Activated naive CD8-positive, alpha-beta T cell treated with anti-CD3 and anti-CD28 coated beads for 36 hours (primary cell): ENCODE measurements around the gene PIH1D1. TPM values are rescaled to one million over a fixed set of nuclear protein-coding genes. Genes with fewer than 3 reads are reported as not detected.

Source experiments
- DNase-seq: peaks from one replicate; pipeline ENCODE4 v3.0.0; 2021
- H3K27ac Mint-ChIP-seq: one replicate; pipeline ENCODE4 v1.8.0; 2022; ENCODE audit warnings: mild to moderate bottlenecking, moderate library complexity, mixed read lengths
- H3K27me3 Mint-ChIP-seq: one replicate; pipeline ENCODE4 v1.8.0; 2022; ENCODE audit warnings: mild to moderate bottlenecking, mixed read lengths
- H3K36me3 Mint-ChIP-seq: one replicate; pipeline ENCODE4 v1.8.0; 2021; ENCODE audit warnings: mild to moderate bottlenecking, mixed read lengths
- H3K4me1 Mint-ChIP-seq: one replicate; pipeline ENCODE4 v1.8.0; 2021; ENCODE audit warnings: mixed read lengths
- H3K4me3 Mint-ChIP-seq: one replicate; pipeline ENCODE4 v1.8.0; 2022; ENCODE audit warnings: mild to moderate bottlenecking, moderate library complexity, mixed read lengths
- H3K9me3 Mint-ChIP-seq: one replicate; pipeline ENCODE4 v1.8.0; 2022; ENCODE audit warnings: mixed read lengths
- total RNA-seq, 2 experiments: library from RNA; stranded (reverse); gene quantifications; one replicate each; pipeline ENCODE4 v1.2.3, GENCODE V29; 2021

PIH1D1 gene
- total RNA-seq, 2 experiments from 2014 or later, result 140 to 141 TPM

GRCh38 chr19:49438261-49438660, 13.4 kb downstream of the PIH1D1 start:
- peaks cover 98% of the 10 kb centered on the region for H3K27me3 Mint-ChIP-seq
- H3K36me3 Mint-ChIP-seq, result peaks cover 2% of the 10 kb centered on the region
- no peaks in the 10 kb centered on the region for H3K9me3 Mint-ChIP-seq
- H3K4me3 Mint-ChIP-seq, result no peak overlapping the region
- H3K4me1 Mint-ChIP-seq, result peaks cover 28% of the 10 kb centered on the region
- H3K27ac Mint-ChIP-seq, result no peak overlapping the region
- DNase-seq, result no peak

GRCh38 chr19:49437231-49437630, 14.4 kb downstream of the PIH1D1 start:
- Mint-ChIP-seq H3K36me3 (peaks cover 2% of the 10 kb centered on the region), H3K4me3 (no peak overlapping the region), H3K27me3 (peaks cover 99% of the 10 kb centered on the region), H3K9me3 (no peaks in the 10 kb centered on the region), H3K4me1 (peaks cover 27% of the 10 kb centered on the region), H3K27ac (no peak overlapping the region)
- no peak for DNase-seq

GRCh38 chr19:49436381-49437017, 15.1 kb downstream of the PIH1D1 start:
- H3K4me3 Mint-ChIP-seq, result no peak overlapping the region
- H3K4me1 Mint-ChIP-seq, result peaks cover 22% of the 10 kb centered on the region
- H3K27me3 Mint-ChIP-seq, result peaks cover 99% of the 10 kb centered on the region
- H3K27ac Mint-ChIP-seq, result no peak overlapping the region
- peaks cover 2% of the 10 kb centered on the region for H3K36me3 Mint-ChIP-seq
- DNase-seq, result peak; percentile 76
- no peaks in the 10 kb centered on the region for H3K9me3 Mint-ChIP-seq

- Mint-ChIP-seq H3K36me3 (peaks cover 2% of the 10 kb centered on the region), H3K9me3 (no peaks in the 10 kb centered on the region), H3K27ac (no peak overlapping the region), H3K4me3 (no peak overlapping the region), H3K4me1 (peaks cover 18% of the 10 kb centered on the region), H3K27me3 (peaks cover 100% of the 10 kb centered on the region)
- DNase-seq, result no peak
Observed at GRCh38 chr19:49435670-49436069, 15.9 kb downstream of the PIH1D1 start.

GRCh38 chr19:49434907-49435583, 16.6 kb downstream of the PIH1D1 start:
- no peak for DNase-seq
- Mint-ChIP-seq H3K27ac (no peak overlapping the region), H3K36me3 (peaks cover 2% of the 10 kb centered on the region), H3K9me3 (no peaks in the 10 kb centered on the region), H3K4me1 (peaks cover 19% of the 10 kb centered on the region), H3K27me3 (peaks cover 100% of the 10 kb centered on the region), H3K4me3 (no peak overlapping the region)

- H3K4me3 Mint-ChIP-seq, result no peak overlapping the region
- H3K27ac Mint-ChIP-seq, result no peak overlapping the region
- peaks cover 100% of the 10 kb centered on the region for H3K27me3 Mint-ChIP-seq
- H3K36me3 Mint-ChIP-seq, result peaks cover 2% of the 10 kb centered on the region
- no peak for DNase-seq
- H3K4me1 Mint-ChIP-seq, result peaks cover 24% of the 10 kb centered on the region
- no peaks in the 10 kb centered on the region for H3K9me3 Mint-ChIP-seq
Observed at GRCh38 chr19:49433240-49433901, 18.2 kb downstream of the PIH1D1 start.

- Mint-ChIP-seq H3K27ac (no peak overlapping the region), H3K4me3 (no peak overlapping the region), H3K27me3 (peaks cover 100% of the 10 kb centered on the region), H3K9me3 (no peaks in the 10 kb centered on the region), H3K4me1 (peaks cover 29% of the 10 kb centered on the region), H3K36me3 (peaks cover 2% of the 10 kb centered on the region)
- no peak for DNase-seq
Observed at GRCh38 chr19:49432141-49433073, 19.2 kb downstream of the PIH1D1 start.

- peak; percentile 33 for DNase-seq
- Mint-ChIP-seq H3K9me3 (no peaks in the 10 kb centered on the region), H3K27ac (no peak overlapping the region), H3K36me3 (peaks cover 2% of the 10 kb centered on the region), H3K4me1 (peaks cover 31% of the 10 kb centered on the region), H3K27me3 (peaks cover 100% of the 10 kb centered on the region), H3K4me3 (no peak overlapping the region)
Observed at GRCh38 chr19:49431330-49431749, 20.3 kb downstream of the PIH1D1 start.

- Mint-ChIP-seq H3K4me1 (peaks cover 26% of the 10 kb centered on the region), H3K4me3 (no peak overlapping the region), H3K9me3 (no peaks in the 10 kb centered on the region), H3K27ac (no peak overlapping the region), H3K27me3 (peaks cover 100% of the 10 kb centered on the region), H3K36me3 (no peaks in the 10 kb centered on the region)
- DNase-seq, result peak; percentile 38
Observed at GRCh38 chr19:49430678-49431329, 20.8 kb downstream of the PIH1D1 start.

GRCh38 chr19:49430172-49430677, 21.4 kb downstream of the PIH1D1 start:
- H3K36me3 Mint-ChIP-seq, result no peaks in the 10 kb centered on the region
- peaks cover 100% of the 10 kb centered on the region for H3K27me3 Mint-ChIP-seq
- peaks cover 26% of the 10 kb centered on the region for H3K4me1 Mint-ChIP-seq
- no peak for DNase-seq
- no peaks in the 10 kb centered on the region for H3K9me3 Mint-ChIP-seq
- no peak overlapping the region for H3K27ac Mint-ChIP-seq
- no peak overlapping the region for H3K4me3 Mint-ChIP-seq

GRCh38 chr19:49428547-49429451, 22.8 kb downstream of the PIH1D1 start:
- Mint-ChIP-seq H3K27me3 (peaks cover 100% of the 10 kb centered on the region), H3K27ac (no peak overlapping the region), H3K36me3 (no peaks in the 10 kb centered on the region), H3K4me3 (no peak overlapping the region), H3K9me3 (no peaks in the 10 kb centered on the region), H3K4me1 (peaks cover 30% of the 10 kb centered on the region)
- no peak for DNase-seq

GRCh38 chr19:49427855-49428546, 23.6 kb downstream of the PIH1D1 start:
- Mint-ChIP-seq H3K27me3 (peaks cover 98% of the 10 kb centered on the region), H3K36me3 (no peaks in the 10 kb centered on the region), H3K27ac (no peak overlapping the region), H3K4me1 (peaks cover 32% of the 10 kb centered on the region), H3K4me3 (peak overlapping the region; percentile 42), H3K9me3 (no peaks in the 10 kb centered on the region)
- DNase-seq, result peak; percentile 34

GRCh38 chr19:49427339-49427738, 24.3 kb downstream of the PIH1D1 start:
- Mint-ChIP-seq H3K27me3 (peaks cover 97% of the 10 kb centered on the region), H3K27ac (no peak overlapping the region), H3K4me3 (no peak overlapping the region), H3K36me3 (no peaks in the 10 kb centered on the region), H3K9me3 (no peaks in the 10 kb centered on the region), H3K4me1 (peaks cover 36% of the 10 kb centered on the region)
- DNase-seq, result no peak
